Gastrocnemius medialis (tissue), 4 donors: ENCODE data around the gene SLC39A3. TPM values are rescaled to one million over a fixed set of nuclear protein-coding genes. Genes with fewer than 3 reads are reported as not detected.

Experiments
- ATAC-seq, 2 donors: fragments of 150-250 bp; one replicate each; pipeline ENCODE4 v1.9.1; 2016
- DNase-seq, 2 donors: peaks; one replicate each; pipeline ENCODE4 v3.0.0-alpha.2; 2019
- H3K27ac ChIP-seq, 4 donors: fragments of 200-600 bp; sonication (generic); 1 replicate in 1 of 4; 2 replicates in 3 of 4; pipeline ENCODE4 v1.5.1; 2016 to 2018; ENCODE audit warnings: mild to moderate bottlenecking in 2 of 4, moderate library complexity in 1 of 4
- H3K27me3 ChIP-seq, 3 donors: fragments of 200-600 bp; sonication (generic) in 2 of 3; 1 replicate in 1 of 3; 2 replicates in 2 of 3; pipeline versions ENCODE4 v1.5.1 to v1.6.0; 2016 to 2019; ENCODE audit warnings: mild to moderate bottlenecking in 1 of 3, moderate library complexity in 1 of 3
- H3K36me3 ChIP-seq, 2 donors: fragments of 200-600 bp; sonication (generic) in 1 of 2; one replicate each; pipeline ENCODE4 v1.5.1; 2017 to 2018
- H3K4me1 ChIP-seq, 2 donors: fragments of 200-600 bp; sonication (generic) in 1 of 2; one replicate each; pipeline ENCODE4 v1.5.1; 2016 to 2017; ENCODE audit warnings: mild to moderate bottlenecking in 2 of 2
- H3K4me3 ChIP-seq, 4 donors: fragments of 200-600 bp; sonication (generic) in 3 of 4; 1 replicate in 1 of 4; 2 replicates in 3 of 4; pipeline ENCODE4 v1.5.1; 2016 to 2019; ENCODE audit warnings: mild to moderate bottlenecking in 2 of 4
- H3K9me3 ChIP-seq, 3 donors: fragments of 200-600 bp; sonication (generic) in 2 of 3; 1 replicate in 1 of 3; 2 replicates in 2 of 3; pipeline ENCODE4 v1.5.1; 2016 to 2019
- POLR2A ChIP-seq, 2 donors: fragments of 450-650 bp; IDR thresholded peaks; one replicate each; pipeline ENCODE4 v1.6.1; 2017; ENCODE audit warnings: antibody characterized with exemption in 2 of 2, mild to moderate bottlenecking in 2 of 2, moderate library complexity in 2 of 2
- in situ Hi-C, 4 donors: fragments of 200-750 bp; cut with MboI; loops; one replicate each; pipeline versions ENCODE4 v1.15.0 to v1.8.0; 2017; ENCODE audit warnings: low sequenced_read_pairs in 4 of 4
- intact Hi-C: fragments of 100-400 bp; cut with DNase I; formaldehyde crosslinking; loops from one replicate; pipeline ENCODE4 v1.15.1; 2023; ENCODE audit warnings: low total_unique reads
- total RNA-seq, 4 donors: library from RNA; depleted of rRNA; stranded (reverse); fragments of >200 nt; gene quantifications; one replicate each; pipeline versions ENCODE4 v1.1.0 to v1.2.3, GENCODE V29; 2016
- TF ChIP-seq, protein P1 (sequence below), 5 experiments: fragments of 450-650 bp in 3 of 5; fragments of 200-600 bp in 2 of 5; sonication (generic) in 2 of 5; IDR thresholded peaks in 4 of 5; conservative IDR thresholded peaks in 1 of 5; 1 replicate in 4 of 5; 2 replicates in 1 of 5; pipeline ENCODE4 v1.5.1; 2016 to 2019; ENCODE audit warnings: antibody characterized with exemption in 5 of 5, mild to moderate bottlenecking in 3 of 5, moderate library complexity in 3 of 5

Gene SLC39A3
- total RNA-seq, 4 donors from 2014 or later = 23.1 to 60.9 (median 27.1) TPM

DNA sequence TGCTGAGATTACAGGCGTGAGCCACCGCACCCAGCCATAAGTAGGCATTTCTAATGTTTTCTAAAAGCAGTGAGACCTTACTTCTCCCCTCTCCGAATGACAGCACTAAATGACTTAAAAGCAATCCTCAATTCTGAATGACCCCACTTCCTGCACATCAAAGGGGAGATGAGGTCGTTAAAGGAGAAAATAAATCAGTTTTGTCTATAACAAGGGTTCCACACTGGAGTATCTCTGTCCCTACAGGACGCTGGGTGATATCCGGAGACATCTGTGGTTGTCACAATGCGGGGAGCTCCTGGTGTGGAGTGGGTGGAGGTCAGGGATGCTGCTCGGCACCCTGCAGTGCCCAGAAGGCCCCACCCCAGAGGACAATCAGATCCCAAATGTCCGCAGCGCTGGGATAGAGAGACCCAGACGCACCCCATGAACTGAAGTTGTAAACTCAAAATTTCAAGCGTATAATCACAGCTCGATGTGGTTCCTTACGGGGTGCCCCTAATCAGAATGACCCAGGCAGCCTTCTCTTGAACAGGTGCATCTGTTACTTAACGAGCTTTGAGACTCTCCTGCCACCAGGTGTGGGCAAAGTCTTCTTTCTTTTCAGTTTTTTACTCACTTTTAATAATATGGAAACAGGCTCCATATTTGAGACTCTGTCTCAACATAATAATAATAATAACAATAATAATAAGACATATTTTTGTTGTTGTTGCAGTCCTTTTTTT, 40.2 kb downstream of the SLC39A3 start:
- ATAC-seq (no peak), DNase-seq (no peak)
- H3K4me1 ChIP-seq = peaks cover 10 to 17% of the 10 kb centered on the region in 2 donors
- H3K9me3 ChIP-seq = no peaks in the 10 kb centered on the region
- no peaks in the 10 kb centered on the region for H3K27me3 ChIP-seq
- no peak for TF ChIP-seq POLR2A (IDR thresholded peaks at IDR 0.05)
- TF ChIP-seq, protein P1, sequence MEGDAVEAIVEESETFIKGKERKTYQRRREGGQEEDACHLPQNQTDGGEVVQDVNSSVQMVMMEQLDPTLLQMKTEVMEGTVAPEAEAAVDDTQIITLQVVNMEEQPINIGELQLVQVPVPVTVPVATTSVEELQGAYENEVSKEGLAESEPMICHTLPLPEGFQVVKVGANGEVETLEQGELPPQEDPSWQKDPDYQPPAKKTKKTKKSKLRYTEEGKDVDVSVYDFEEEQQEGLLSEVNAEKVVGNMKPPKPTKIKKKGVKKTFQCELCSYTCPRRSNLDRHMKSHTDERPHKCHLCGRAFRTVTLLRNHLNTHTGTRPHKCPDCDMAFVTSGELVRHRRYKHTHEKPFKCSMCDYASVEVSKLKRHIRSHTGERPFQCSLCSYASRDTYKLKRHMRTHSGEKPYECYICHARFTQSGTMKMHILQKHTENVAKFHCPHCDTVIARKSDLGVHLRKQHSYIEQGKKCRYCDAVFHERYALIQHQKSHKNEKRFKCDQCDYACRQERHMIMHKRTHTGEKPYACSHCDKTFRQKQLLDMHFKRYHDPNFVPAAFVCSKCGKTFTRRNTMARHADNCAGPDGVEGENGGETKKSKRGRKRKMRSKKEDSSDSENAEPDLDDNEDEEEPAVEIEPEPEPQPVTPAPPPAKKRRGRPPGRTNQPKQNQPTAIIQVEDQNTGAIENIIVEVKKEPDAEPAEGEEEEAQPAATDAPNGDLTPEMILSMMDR (IDR thresholded peaks at IDR 0.05 in 4 of 5, conservative IDR thresholded peaks at IDR 0.05 in 1 of 5) = no peak
- H3K36me3 ChIP-seq = no peaks in the 10 kb centered on the region
- intact Hi-C loops (no loop called here), in situ Hi-C loops (no loop called here)
- H3K27ac ChIP-seq = no peak overlapping the region
- no peak overlapping the region for H3K4me3 ChIP-seq

DNA sequence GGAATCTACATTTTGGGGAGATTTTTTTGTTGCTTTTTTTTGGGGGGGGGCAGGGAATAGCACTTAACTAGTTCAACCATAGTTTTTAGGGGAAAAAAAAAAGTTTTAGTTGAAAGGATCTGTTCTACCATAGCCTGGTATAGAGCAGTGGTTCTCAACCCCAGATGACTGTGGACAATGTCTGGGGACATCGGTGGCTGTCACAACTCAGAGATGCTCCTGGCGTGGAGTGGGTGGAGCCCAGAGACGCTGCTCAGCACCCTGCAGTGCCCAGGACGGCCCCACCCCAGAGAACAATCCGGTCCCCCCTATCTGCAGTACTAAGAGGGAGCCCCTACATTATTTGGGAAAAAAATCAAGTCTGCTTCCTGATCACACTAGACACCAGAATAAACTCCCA, 45.6 kb downstream of the SLC39A3 start:
- in situ Hi-C loops = no loop called here
- intact Hi-C loops = no loop called here
- H3K9me3 ChIP-seq = no peaks in the 10 kb centered on the region
- peaks cover 7 to 8% of the 10 kb centered on the region in 2 donors for H3K4me1 ChIP-seq
- DNase-seq (no peak), ATAC-seq (no peak)
- no peaks in the 10 kb centered on the region for H3K27me3 ChIP-seq
- TF ChIP-seq, protein P1 (IDR thresholded peaks at IDR 0.05 in 4 of 5, conservative IDR thresholded peaks at IDR 0.05 in 1 of 5) = no peak
- TF ChIP-seq POLR2A (IDR thresholded peaks at IDR 0.05) = no peak
- no peak overlapping the region for H3K27ac ChIP-seq
- H3K36me3 ChIP-seq = no peaks in the 10 kb centered on the region
- H3K4me3 ChIP-seq = no peak overlapping the region

DNA sequence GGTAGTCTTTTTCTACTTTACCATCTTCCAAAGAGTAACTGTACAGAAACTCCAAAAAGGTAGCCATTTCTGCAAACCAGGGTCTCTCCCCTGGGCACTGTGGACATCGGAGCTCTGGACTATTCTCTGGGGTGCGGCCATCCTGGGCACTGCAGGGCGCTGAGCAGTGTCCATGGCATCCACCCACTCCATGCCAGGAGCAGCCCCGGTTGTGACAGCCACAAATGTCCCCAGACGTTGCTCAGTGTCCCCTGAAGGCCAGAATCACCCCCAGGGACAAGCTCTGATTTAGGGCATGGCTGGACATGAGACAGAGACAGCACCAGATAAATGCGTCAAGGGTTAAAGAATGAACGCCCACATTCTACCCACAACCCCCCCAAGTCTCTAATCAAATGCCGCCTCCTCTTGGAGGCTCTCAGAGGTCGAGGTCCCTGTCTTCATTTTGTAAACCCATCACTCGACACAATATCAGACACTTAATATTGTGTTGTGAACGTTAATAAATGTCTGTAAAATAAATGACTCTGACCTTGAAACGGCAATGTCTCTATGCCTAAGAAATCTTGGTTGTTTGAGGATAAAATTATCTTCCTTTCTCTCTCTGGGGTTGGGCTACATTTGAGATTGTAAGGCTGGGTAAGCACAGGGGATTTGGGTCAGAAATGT, 46.2 kb downstream of the SLC39A3 start:
- intact Hi-C loops (no loop called here), in situ Hi-C loops (no loop called here)
- ATAC-seq (no peak), DNase-seq (no peak)
- H3K36me3 ChIP-seq = no peaks in the 10 kb centered on the region
- H3K27me3 ChIP-seq = no peaks in the 10 kb centered on the region
- H3K4me3 ChIP-seq = no peak overlapping the region
- H3K27ac ChIP-seq = no peak overlapping the region
- H3K4me1 ChIP-seq = peaks cover 7 to 8% of the 10 kb centered on the region in 2 donors
- H3K9me3 ChIP-seq = no peaks in the 10 kb centered on the region
- TF ChIP-seq, protein P1 (IDR thresholded peaks at IDR 0.05 in 4 of 5, conservative IDR thresholded peaks at IDR 0.05 in 1 of 5) = no peak
- TF ChIP-seq POLR2A (IDR thresholded peaks at IDR 0.05) = no peak

DNA sequence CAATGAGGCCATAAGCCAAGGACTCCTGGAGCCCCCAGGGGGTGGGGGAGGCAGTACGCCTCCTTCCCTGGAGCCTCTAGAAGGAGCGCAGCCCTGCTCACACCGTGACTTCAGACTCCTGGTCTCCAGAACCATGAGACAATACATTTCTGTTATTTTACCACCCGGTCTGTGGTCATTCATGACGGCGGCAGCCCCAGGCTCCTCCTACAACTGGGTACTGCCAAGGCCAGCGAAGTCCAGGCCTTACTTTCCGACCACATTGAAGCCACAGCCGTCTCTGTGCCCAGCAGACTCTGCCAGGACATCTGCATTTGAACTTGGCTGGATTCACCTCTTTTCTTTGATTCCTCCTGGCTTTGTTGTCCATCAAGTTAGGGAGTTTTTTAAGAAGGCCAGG, 47.9 kb downstream of the SLC39A3 start:
- ATAC-seq = no peak
- in situ Hi-C loops = no loop called here

More for the DNA sequence above, 47.9 kb downstream of the SLC39A3 start:
- intact Hi-C loops = no loop called here
- Histone ChIP-seq H3K4me1 (peaks cover 7 to 8% of the 10 kb centered on the region in 2 donors), H3K36me3 (no peaks in the 10 kb centered on the region), H3K27ac (no peak overlapping the region), H3K9me3 (no peaks in the 10 kb centered on the region), H3K27me3 (no peaks in the 10 kb centered on the region), H3K4me3 (no peak overlapping the region)
- no peak for DNase-seq
- TF ChIP-seq, protein P1 (IDR thresholded peaks at IDR 0.05 in 4 of 5, conservative IDR thresholded peaks at IDR 0.05 in 1 of 5) = no peak
- no peak for TF ChIP-seq POLR2A (IDR thresholded peaks at IDR 0.05)
